Adrenal gland (tissue), 12 donors: ENCODE measurements around the gene SOCS7. TPM values are rescaled to one million over a fixed set of nuclear protein-coding genes. Genes with fewer than 3 reads are reported as not detected.

ENCODE experiments used
- DNase-seq, 7 donors: peaks; one replicate each; pipeline ENCODE4 v3.0.0-alpha.2; 2019 to 2020
- H3K27ac ChIP-seq, 5 donors: fragments of 200-600 bp; sonication (generic) in 4 of 5; 1 replicate in 3 of 5; 2 replicates in 2 of 5; pipeline versions ENCODE4 v1.5.1 to v1.8.0; 2016 to 2020; ENCODE audit warnings: mild to moderate bottlenecking in 1 of 5
- H3K27me3 ChIP-seq: fragments of 200-600 bp; 2 replicates; pipeline ENCODE4 v1.8.0; 2021
- H3K36me3 ChIP-seq, 2 donors: fragments of 200-600 bp; replicated peaks in 1 of 2; 1 replicate in 1 of 2; 2 replicates in 1 of 2; pipeline versions ENCODE4 v1.5.1 to v1.8.0; 2018 to 2022
- H3K4me1 ChIP-seq, 2 donors: fragments of 200-600 bp; replicated peaks in 1 of 2; 1 replicate in 1 of 2; 2 replicates in 1 of 2; pipeline versions ENCODE4 v1.5.1 to v1.8.0; 2018 to 2021
- H3K4me3 ChIP-seq, 4 donors: fragments of 200-600 bp; sonication (generic) in 3 of 4; one replicate each; pipeline ENCODE4 v1.5.1; 2016 to 2018
- H3K9me3 ChIP-seq, 3 donors: fragments of 200-600 bp; sonication (generic) in 1 of 3; replicated peaks in 1 of 3; 1 replicate in 2 of 3; 2 replicates in 1 of 3; pipeline versions ENCODE4 v1.5.1 to v1.8.0; 2016 to 2021
- POLR2A ChIP-seq, 2 donors: fragments of 450-650 bp; IDR thresholded peaks; one replicate each; pipeline ENCODE4 v1.6.1; 2017; ENCODE audit warnings: antibody characterized with exemption in 2 of 2, mild to moderate bottlenecking in 2 of 2, moderate library complexity in 1 of 2
- WGBS, 4 donors: extraction: QIAGEN DNeasy Blood & Tissue Kit in 2 of 4; methylation state at CpG; one replicate each; pipeline versions ENCODE4 v1.1.5 to v1.1.7; 2013 to 2017; 5-methylcytosine and 5-hydroxymethylcytosine counted together
- intact Hi-C, 2 donors: fragments of 100-400 bp; cut with DNase I; formaldehyde crosslinking; loops; one replicate each; pipeline versions ENCODE4 v1.14.1 to v1.15.0; 2022 to 2023
- polyA plus RNA-seq, 3 donors: library from polyadenylated mRNA; stranded (reverse); fragments of 200-250 nt in 2 of 3; fragments of 350-450 nt in 1 of 3; fragmentation: Illumina TruSeq in 1 of 3; extraction: RNeasy Lipid Tissue Mini Kit (QIAGEN cat#74804) in 1 of 3; gene quantifications; one replicate each; pipeline ENCODE4 v1.2.3, GENCODE V29; 2013 to 2014
- total RNA-seq, 9 donors: library from RNA; depleted of rRNA in 4 of 9; stranded (reverse); fragments of >200 nt in 4 of 9; fragments of 120-200 nt in 1 of 9; fragmentation: NEBNext Ultra II Directional in 1 of 9; extraction: Animal tissue kit (Norgen Biotek cat#: 25700) in 1 of 9; gene quantifications; one replicate each; pipeline versions ENCODE4 v1.1.0 to v1.2.4, GENCODE V29; 2013 to 2023
- TF ChIP-seq, protein P1 (sequence below), 6 experiments: fragments of 450-650 bp in 4 of 6; fragments of 200-600 bp in 2 of 6; sonication (generic) in 1 of 6; IDR thresholded peaks; 1 replicate in 5 of 6; 2 replicates in 1 of 6; pipeline versions ENCODE4 v1.5.1 to v1.8.0; 2016 to 2021; ENCODE audit warnings: antibody characterized with exemption in 6 of 6, mild to moderate bottlenecking in 2 of 6, moderate library complexity in 1 of 6
- donor health status: healthy with polysubstance abuse.
- donor health status: Bipolar disorder and iron deficiency.
- donor health status: DM: yes; HTN: yes; CAD: no.
- donor health status: DM: no; HTN: no; CAD: no.
- donor health status: DM: no; HTN: no; CAD: no.
- donor health status: DM: yes; HTN: yes; CAD: no.

The SOCS7 gene
- total and polyA plus RNA-seq, 12 donors, result 2.7 to 51.3 (median 18.5) TPM

GRCh38 chr17:38428112-38428642 is 76.5 kb downstream of the SOCS7 start, which contains the start of gene ARHGAP23:
Gene ARHGAP23 (plus strand): TSS chr17:38428464. CDS start chr17:38428486, 22 bp downstream.
- H3K9me3 ChIP-seq, result no peaks in the 10 kb centered on the region
- H3K4me3 ChIP-seq, result peak within 1 kb of the TSS; percentile 80 to 92 (median 88)
- DNase-seq, result peak; percentile 85 to 93 (median 90)
- no peaks in the 10 kb centered on the region for H3K27me3 ChIP-seq
- TF ChIP-seq POLR2A (IDR thresholded peaks at IDR 0.05), result peak in 1 of 2 donors; percentile 63
- TF ChIP-seq, protein P1, sequence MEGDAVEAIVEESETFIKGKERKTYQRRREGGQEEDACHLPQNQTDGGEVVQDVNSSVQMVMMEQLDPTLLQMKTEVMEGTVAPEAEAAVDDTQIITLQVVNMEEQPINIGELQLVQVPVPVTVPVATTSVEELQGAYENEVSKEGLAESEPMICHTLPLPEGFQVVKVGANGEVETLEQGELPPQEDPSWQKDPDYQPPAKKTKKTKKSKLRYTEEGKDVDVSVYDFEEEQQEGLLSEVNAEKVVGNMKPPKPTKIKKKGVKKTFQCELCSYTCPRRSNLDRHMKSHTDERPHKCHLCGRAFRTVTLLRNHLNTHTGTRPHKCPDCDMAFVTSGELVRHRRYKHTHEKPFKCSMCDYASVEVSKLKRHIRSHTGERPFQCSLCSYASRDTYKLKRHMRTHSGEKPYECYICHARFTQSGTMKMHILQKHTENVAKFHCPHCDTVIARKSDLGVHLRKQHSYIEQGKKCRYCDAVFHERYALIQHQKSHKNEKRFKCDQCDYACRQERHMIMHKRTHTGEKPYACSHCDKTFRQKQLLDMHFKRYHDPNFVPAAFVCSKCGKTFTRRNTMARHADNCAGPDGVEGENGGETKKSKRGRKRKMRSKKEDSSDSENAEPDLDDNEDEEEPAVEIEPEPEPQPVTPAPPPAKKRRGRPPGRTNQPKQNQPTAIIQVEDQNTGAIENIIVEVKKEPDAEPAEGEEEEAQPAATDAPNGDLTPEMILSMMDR (IDR thresholded peaks at IDR 0.05), result no peak
- no peaks in the 10 kb centered on the region for H3K36me3 ChIP-seq
- peaks cover 32 to 52% of the 10 kb centered on the region in 2 donors for H3K4me1 ChIP-seq
- intact Hi-C loops, result loop anchor here (10.0 kb wide), 2 partner anchors 57 to 157 kb away; no protein-coding TSS in a partner anchor
- WGBS, 4 donors, result 0% methylated on average over 10 to 43 of the region's 46 CpGs
- peak within 1 kb of the TSS; percentile 74 to 95 (median 91) for H3K27ac ChIP-seq

- DNase-seq, result peak; percentile 75 to 86 (median 80)
- Histone ChIP-seq H3K27me3 (no peaks in the 10 kb centered on the region), H3K36me3 (no peaks in the 10 kb centered on the region), H3K4me3 (peak overlapping the region; percentile 80 to 92 (median 88)), H3K9me3 (no peaks in the 10 kb centered on the region), H3K27ac (peak overlapping the region; percentile 74 to 95 (median 91)), H3K4me1 (peaks cover 32 to 56% of the 10 kb centered on the region in 2 donors)
- TF ChIP-seq, protein P1 (IDR thresholded peaks at IDR 0.05), result no peak
- TF ChIP-seq POLR2A (IDR thresholded peaks at IDR 0.05), result peak; percentile 18 to 71
- 0 to 2% (median 1%) methylated on average over 9 to 56 of the region's 56 CpGs for WGBS, 4 donors
- intact Hi-C loops, result loop anchor here (10.0 kb wide), 2 partner anchors 56 to 156 kb away; no protein-coding TSS in a partner anchor
These were observed 77.2 kb downstream of the SOCS7 start for GRCh38 chr17:38428643-38429371.

GRCh38 chr17:38429476-38430100 is 77.9 kb downstream of the SOCS7 start:
- H3K9me3 ChIP-seq, result no peaks in the 10 kb centered on the region
- TF ChIP-seq POLR2A (IDR thresholded peaks at IDR 0.05), result no peak
- TF ChIP-seq, protein P1 (IDR thresholded peaks at IDR 0.05), result no peak
- H3K27ac ChIP-seq, result peak overlapping the region; percentile 74 to 95 (median 91)
- H3K27me3 ChIP-seq, result no peaks in the 10 kb centered on the region
- no peaks in the 10 kb centered on the region for H3K36me3 ChIP-seq
- WGBS, 4 donors, result 36 to 45% (median 41%) methylated on average over 9 of the region's 9 CpGs
- peak overlapping the region in 3 of 4 donors; percentile 80 to 92 (median 91) for H3K4me3 ChIP-seq
- intact Hi-C loops, result loop anchor here (10.0 kb wide), 2 partner anchors 55 to 155 kb away; no protein-coding TSS in a partner anchor
- peaks cover 32 to 64% of the 10 kb centered on the region in 2 donors for H3K4me1 ChIP-seq
- DNase-seq, result peak in 1 of 7 donors; percentile 29

DNA sequence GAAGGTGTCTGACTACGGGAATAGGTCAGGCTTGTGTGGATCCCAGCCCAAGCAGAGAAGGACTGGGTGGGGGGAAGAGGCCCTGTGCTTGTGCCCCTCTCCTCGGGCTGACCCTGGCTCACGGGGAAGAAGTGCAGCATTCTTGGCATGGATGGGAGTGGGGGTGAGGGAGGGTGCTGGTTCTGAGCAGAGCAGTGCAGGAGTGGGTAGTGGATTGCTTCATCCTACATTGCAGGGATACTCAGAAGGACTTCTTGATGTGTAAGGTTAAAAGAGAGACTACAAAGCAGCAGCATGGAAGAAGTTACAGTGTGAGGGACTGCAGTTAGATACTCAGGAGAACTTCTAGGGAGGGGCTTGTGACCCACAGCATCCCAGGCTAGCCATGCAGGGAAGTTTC is 78.7 kb downstream of the SOCS7 start:
- DNase-seq, result peak in 4 of 7 donors; percentile 23 to 56 (median 40)
- TF ChIP-seq, protein P1 (IDR thresholded peaks at IDR 0.05), result no peak
- TF ChIP-seq POLR2A (IDR thresholded peaks at IDR 0.05), result no peak
- Histone ChIP-seq H3K36me3 (no peaks in the 10 kb centered on the region), H3K4me3 (no peak overlapping the region), H3K9me3 (no peaks in the 10 kb centered on the region), H3K27me3 (no peaks in the 10 kb centered on the region), H3K27ac (peak overlapping the region in 4 of 5 donors; percentile 85 to 95 (median 92)), H3K4me1 (peaks cover 32 to 69% of the 10 kb centered on the region in 2 donors)
- intact Hi-C loops, result no loop called here
- 25 to 40% (median 29%) methylated on average over 3 of the region's 3 CpGs for WGBS, 4 donors
